ENCODE results near the gene FASTKD3.

The FASTKD3 gene

GRCh38 chr5:7869474-7870136 lies 774 bp upstream of the FASTKD3 start:
- peak overlapping the region; percentile 88 for H3K27ac ChIP-seq
- TF ChIP-seq CTCF (conservative IDR thresholded peaks at IDR 0.05) = no peak

GRCh38 chr5:7868427-7868772 lies 431 bp downstream of the FASTKD3 start:
- no peak for TF ChIP-seq CTCF (conservative IDR thresholded peaks at IDR 0.05)
- peak overlapping the region; percentile 88 for H3K27ac ChIP-seq

- H3K27ac ChIP-seq = no peak overlapping the region
- TF ChIP-seq CTCF (conservative IDR thresholded peaks at IDR 0.05) = no peak
Observed at GRCh38 chr5:7867260-7867659, 1.6 kb downstream of the FASTKD3 start.

- H3K27ac ChIP-seq = no peak overlapping the region
- no peak for TF ChIP-seq CTCF (conservative IDR thresholded peaks at IDR 0.05)
Observed at GRCh38 chr5:7866196-7866595, 2.6 kb downstream of the FASTKD3 start.

- H3K27ac ChIP-seq = peak overlapping the region; percentile 67
- no peak for TF ChIP-seq CTCF (conservative IDR thresholded peaks at IDR 0.05)
Observed at GRCh38 chr5:7857926-7858632, 10.8 kb downstream of the FASTKD3 start.

- no peak for TF ChIP-seq CTCF (conservative IDR thresholded peaks at IDR 0.05)
Observed at GRCh38 chr5:7857361-7857760, 11.5 kb downstream of the FASTKD3 start.

GRCh38 chr5:7856855-7857254 lies 12.0 kb downstream of the FASTKD3 start:
- H3K27ac ChIP-seq = peak overlapping the region; percentile 67; the same call in 1 of the 2 replicates
- TF ChIP-seq CTCF (conservative IDR thresholded peaks at IDR 0.05) = peak; percentile 85

More at GRCh38 chr5:7857361-7857760, 11.5 kb downstream of the FASTKD3 start:
- H3K27ac ChIP-seq = peak overlapping the region; percentile 67

Data from VCaP (cell line).